ENCODE data around the gene HTATSF1.

GRCh38 chrX:136453771-136454170 lies 43.6 kb upstream of the HTATSF1 start:
- no peak for TF ChIP-seq CTCF (IDR thresholded peaks at IDR 0.05)
- TF ChIP-seq POLR2AphosphoS5 (IDR thresholded peaks at IDR 0.05; ENCODE audit: low read depth, low read length), result no peak
- no peak for TF ChIP-seq TAF1 (IDR thresholded peaks at IDR 0.05; ENCODE audit: borderline replicate concordance, low read depth, low read length)
- no peak for TF ChIP-seq EZH2phosphoT487 (IDR thresholded peaks at IDR 0.05; ENCODE audit: borderline replicate concordance, low read depth)
- no peak for TF ChIP-seq JUND (IDR thresholded peaks at IDR 0.05)

Measured in SK-N-SH (cell line).